Measurements from ENCODE around the gene RNF121. TPM values are rescaled to one million over a fixed set of nuclear protein-coding genes. Genes with fewer than 3 reads are reported as not detected.
A peak's percentile ranks its signal among the peaks of the same experiment; 100 is the strongest.

Gene RNF121
- total and polyA plus RNA-seq, 2 of the 13 experiments (the other 11 are each of a cell fraction or from before 2014, with no cell fraction given): 28.6 to 44.3 TPM

DNA sequence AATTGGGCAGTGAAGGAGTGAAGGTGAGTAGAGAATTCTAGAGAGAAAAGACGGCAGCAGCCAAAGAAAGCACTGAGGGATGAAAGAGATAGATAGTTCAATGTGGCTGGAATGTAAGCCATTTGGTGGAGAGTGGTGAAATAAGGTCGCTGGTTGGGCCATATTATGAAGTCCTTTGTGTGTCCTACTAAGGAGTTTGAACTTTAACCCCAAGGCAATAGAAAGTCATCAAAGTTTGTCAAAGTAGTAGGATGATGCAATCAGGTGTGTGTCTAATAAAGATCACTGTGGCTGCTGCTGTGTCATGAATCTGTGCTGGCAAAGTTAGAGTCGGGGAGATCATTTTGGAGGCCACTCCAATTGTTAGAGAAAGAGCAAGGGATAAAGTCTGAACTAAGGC lies 18.7 kb downstream of the RNF121 start (continued):
- TF ChIP-seq HNF1A (IDR thresholded peaks at IDR 0.05; ENCODE audit: low read depth): no peak
- TF ChIP-seq HNF1A (CRISPR knock-in tag; IDR thresholded peaks at IDR 0.05; ENCODE audit: borderline replicate concordance): no peak; the same call in 1 of the 2 replicates
- TF ChIP-seq ZNF205 (CRISPR knock-in tag; IDR thresholded peaks at IDR 0.05): peak; percentile 66; the same call in 1 of the 2 replicates
- TF ChIP-seq KDM3A (CRISPR knock-in tag; IDR thresholded peaks at IDR 0.05; ENCODE audit: low read depth): peak; percentile 63; the same call in 1 of the 2 replicates
- no peak for TF ChIP-seq FOXA1 (IDR thresholded peaks at IDR 0.05)
- TF ChIP-seq FOXA1 (CRISPR knock-in tag; IDR thresholded peaks at IDR 0.05): 0 out of 2 replicates have a peak, but pooled peaks have one; percentile 43
- TF ChIP-seq EED (CRISPR knock-in tag; IDR thresholded peaks at IDR 0.05): no peak
- no peak for TF ChIP-seq RNF2 (conservative IDR thresholded peaks at IDR 0.05; ENCODE audit: low read depth)
- TF ChIP-seq CREB1 (IDR thresholded peaks at IDR 0.05): peak; percentile 61
- TF ChIP-seq CREB1 (CRISPR knock-in tag; IDR thresholded peaks at IDR 0.05): peak; percentile 65
- no peak for TF ChIP-seq NPAS2 (CRISPR knock-in tag; IDR thresholded peaks at IDR 0.05; ENCODE audit: borderline replicate concordance)
- TF ChIP-seq, protein P1, sequence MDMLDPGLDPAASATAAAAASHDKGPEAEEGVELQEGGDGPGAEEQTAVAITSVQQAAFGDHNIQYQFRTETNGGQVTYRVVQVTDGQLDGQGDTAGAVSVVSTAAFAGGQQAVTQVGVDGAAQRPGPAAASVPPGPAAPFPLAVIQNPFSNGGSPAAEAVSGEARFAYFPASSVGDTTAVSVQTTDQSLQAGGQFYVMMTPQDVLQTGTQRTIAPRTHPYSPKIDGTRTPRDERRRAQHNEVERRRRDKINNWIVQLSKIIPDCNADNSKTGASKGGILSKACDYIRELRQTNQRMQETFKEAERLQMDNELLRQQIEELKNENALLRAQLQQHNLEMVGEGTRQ (IDR thresholded peaks at IDR 0.05; ENCODE audit: low read depth, low read length): no peak
- TF ChIP-seq, protein P1 (CRISPR knock-in tag; IDR thresholded peaks at IDR 0.05; ENCODE audit: borderline replicate concordance): no peak
- TF ChIP-seq, protein P2, sequence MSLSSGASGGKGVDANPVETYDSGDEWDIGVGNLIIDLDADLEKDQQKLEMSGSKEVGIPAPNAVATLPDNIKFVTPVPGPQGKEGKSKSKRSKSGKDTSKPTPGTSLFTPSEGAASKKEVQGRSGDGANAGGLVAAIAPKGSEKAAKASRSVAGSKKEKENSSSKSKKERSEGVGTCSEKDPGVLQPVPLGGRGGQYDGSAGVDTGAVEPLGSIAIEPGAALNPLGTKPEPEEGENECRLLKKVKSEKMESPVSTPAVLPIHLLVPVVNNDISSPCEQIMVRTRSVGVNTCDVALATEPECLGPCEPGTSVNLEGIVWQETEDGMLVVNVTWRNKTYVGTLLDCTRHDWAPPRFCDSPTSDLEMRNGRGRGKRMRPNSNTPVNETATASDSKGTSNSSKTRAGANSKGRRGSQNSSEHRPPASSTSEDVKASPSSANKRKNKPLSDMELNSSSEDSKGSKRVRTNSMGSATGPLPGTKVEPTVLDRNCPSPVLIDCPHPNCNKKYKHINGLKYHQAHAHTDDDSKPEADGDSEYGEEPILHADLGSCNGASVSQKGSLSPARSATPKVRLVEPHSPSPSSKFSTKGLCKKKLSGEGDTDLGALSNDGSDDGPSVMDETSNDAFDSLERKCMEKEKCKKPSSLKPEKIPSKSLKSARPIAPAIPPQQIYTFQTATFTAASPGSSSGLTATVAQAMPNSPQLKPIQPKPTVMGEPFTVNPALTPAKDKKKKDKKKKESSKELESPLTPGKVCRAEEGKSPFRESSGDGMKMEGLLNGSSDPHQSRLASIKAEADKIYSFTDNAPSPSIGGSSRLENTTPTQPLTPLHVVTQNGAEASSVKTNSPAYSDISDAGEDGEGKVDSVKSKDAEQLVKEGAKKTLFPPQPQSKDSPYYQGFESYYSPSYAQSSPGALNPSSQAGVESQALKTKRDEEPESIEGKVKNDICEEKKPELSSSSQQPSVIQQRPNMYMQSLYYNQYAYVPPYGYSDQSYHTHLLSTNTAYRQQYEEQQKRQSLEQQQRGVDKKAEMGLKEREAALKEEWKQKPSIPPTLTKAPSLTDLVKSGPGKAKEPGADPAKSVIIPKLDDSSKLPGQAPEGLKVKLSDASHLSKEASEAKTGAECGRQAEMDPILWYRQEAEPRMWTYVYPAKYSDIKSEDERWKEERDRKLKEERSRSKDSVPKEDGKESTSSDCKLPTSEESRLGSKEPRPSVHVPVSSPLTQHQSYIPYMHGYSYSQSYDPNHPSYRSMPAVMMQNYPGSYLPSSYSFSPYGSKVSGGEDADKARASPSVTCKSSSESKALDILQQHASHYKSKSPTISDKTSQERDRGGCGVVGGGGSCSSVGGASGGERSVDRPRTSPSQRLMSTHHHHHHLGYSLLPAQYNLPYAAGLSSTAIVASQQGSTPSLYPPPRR (CRISPR knock-in tag; IDR thresholded peaks at IDR 0.05; ENCODE audit: borderline replicate concordance): no peak; the same call in 1 of the 2 replicates
- no peak for TF ChIP-seq ZBTB39 (CRISPR knock-in tag; IDR thresholded peaks at IDR 0.05)
- TF ChIP-seq NR2F2 (IDR thresholded peaks at IDR 0.05; ENCODE audit: borderline replicate concordance, low read depth): peak; percentile 81
- TF ChIP-seq KLF6 (CRISPR knock-in tag; IDR thresholded peaks at IDR 0.05): 0 out of 2 replicates have a peak, but pooled peaks have one; percentile 27
- TF ChIP-seq TBL1XR1 (IDR thresholded peaks at IDR 0.05; ENCODE audit: borderline replicate concordance, low read length, partially characterized antibody): peak; percentile 64

Measured in HepG2 (cell line).